HG03045 (cell line): ENCODE results near the gene SEC23B.
"Not testable (repeated sequence)": the region's sequence is repeated elsewhere in the genome, so short reads cannot be mapped to it uniquely, and the experiment has no call there.

ENCODE experiments used
- ATAC-seq: cut with Tn5 transposase; IDR thresholded peaks from one replicate; pipeline ENCODE4 v1.9.1; 2021; ENCODE audit warnings: mild to moderate bottlenecking, moderate library complexity; ENCODE audit not compliant: unreplicated experiment

The SEC23B gene

DNA sequence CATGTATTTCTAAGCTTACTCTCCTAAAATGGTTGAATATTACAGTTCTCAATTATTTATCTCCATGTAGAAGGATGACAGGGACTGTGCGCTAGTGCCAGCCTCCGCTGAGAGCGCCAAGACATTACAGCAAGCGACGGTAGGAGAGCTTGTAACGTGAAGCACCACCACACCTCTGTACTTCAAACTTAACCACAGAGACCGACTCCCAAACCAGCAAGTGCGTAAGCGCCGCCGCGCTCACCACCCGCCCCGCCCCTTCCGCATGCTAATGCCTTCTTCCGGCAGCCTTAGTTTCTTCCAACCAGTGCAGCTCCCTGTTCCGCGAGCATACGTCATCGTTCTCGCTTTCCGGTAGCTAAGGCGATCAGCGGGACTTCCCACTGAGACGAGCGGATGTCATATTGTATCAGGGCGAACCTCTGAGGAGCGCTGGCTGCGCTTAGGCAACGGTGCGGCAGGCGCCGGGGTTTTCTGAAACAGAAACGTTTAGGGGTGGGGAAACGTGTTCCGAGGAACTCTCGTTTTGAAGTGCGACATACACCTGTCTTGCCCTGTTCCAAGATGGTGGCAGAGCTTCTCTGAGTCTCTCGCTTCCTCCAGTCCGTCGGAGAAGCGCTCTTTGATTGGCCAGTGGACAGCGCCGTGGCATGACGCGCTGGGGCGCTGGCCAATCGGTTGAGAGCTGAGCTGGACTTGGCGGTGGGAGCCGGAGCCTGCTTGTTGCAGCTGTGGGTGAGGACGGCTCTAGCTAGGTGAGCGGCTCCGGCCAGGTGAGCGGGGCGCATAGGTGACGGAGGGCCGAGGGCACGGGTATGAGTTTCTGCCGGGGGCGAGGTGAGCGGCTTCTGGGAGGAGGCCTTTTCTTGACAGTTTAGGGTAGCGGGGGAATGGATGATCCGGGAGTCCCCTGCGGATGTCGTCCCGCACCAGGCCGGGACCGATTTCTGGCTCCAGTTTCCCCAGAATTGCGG lies at the start of gene SEC23B:
TSS of gene SEC23B (plus strand) at position 723 of the 974 bp plus-strand sequence. CDS start 2,896 bp downstream, outside the sequence.
- ATAC-seq, result peak; percentile 95

DNA sequence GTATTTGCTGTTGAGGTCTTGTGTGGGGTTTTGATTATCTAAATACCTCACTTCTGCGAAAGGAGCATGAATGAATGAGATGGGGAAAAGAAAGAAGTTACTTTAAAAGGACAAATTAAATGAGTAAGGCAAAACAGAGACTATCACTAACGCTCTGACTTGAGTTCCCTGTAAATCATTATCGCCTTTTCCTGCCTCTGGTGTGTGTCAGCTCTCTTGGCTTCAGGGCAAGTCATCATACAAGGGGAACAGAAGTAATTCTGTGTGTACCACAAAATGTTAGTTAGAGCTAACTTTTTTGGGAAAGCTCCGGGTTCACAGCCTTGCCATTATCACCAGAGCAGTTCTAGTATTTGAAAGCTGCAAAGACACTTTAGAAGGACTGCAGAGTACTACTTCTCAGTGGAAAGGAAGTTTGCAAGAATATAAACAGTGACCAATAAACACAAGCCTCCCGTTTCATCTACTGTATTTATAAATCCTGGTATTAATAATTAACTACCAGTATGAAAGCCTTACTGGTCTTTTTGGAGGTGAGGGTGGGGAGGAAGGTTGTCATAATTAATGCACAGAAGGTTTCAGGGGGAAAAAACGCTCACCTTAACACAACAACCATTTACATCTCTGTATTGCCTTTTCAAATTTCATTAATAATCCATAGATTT lies 42.1 kb upstream of the SEC23B start:
- ATAC-seq, result no peak

DNA sequence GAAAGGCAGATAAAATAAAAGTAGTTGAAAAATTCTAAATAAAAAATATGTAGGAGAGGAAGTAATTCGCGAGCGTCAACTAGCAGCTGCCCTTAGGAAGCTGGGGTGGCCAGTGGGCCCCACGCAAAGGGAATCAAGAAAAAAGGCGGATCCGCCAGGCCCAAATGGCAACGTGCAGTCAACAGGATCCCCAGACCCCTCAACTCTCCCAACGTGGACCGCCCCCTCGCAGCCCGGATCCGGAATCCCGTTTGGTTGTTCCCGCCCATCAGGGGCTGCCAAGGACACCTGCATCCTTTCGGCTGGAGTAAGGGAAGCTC lies 41.2 kb upstream of the SEC23B start:
- peak; percentile 27 for ATAC-seq

DNA sequence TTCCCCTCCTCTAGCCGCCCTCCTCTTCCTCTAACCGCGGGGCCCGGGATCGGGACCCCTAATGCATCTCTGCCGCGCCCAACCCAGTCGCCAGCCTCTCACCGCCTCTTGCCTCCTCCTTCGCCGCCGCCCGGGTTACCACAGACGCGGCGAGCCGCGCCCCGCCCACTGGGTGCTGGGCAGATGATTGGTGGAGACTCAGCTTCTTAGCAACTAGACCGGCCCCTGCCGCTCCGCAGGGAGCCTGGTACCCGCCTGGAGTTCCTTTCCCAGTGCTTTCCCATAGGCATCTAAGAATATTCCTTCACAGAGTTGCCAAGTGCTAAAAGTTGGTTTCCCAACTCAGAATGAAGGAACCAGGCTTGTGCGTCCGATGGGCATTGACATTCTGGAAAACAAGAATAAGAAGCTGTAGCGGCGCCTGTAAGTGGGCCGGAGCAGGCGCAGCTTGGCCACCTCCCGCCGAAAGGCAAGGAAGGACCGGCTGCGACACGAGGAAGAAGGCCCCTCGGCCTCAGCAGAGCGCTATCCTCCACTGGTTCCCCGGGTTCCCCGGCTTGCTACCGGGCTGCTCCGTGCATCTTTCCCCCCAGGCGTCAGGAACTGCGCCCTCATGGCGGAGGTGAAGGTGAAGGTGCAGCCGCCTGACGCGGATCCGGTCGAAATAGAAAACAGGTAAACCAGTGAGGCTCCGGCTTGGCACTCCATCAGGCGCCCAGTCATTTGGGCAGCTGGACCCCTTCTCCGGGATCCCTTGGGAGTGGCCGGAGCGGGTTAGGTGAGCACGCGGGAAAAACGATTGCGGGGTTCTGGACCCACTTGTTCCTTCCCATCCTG lies 40.6 kb upstream of the SEC23B start, which contains the start of the genes DZANK1 and POLR3F:
TSS of gene DZANK1 (minus strand) at position 137 of the 837 bp plus-strand sequence. CDS start 1,672 bp downstream, outside the sequence.
TSS of gene POLR3F (plus strand) at position 497 of the 837 bp plus-strand sequence. CDS start at position 614, 117 bp downstream.
- ATAC-seq, result peak; percentile 99

DNA sequence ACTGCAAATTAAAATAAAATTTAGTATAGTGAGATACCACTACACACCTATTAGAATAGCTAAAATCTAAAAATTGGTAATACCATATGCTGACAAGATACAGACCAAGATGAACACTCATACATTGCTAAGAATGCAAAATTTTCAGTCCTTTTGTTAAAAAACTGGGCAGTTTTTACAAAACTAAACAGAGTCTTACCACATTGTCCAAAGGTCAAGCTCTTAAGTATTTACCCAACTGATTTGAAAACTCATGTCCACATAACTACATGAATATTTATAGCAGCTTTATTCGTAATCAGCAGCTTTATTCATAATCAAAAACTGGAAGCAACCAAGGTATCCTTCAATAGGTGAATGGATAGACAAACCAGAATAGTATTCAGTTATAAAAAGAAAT lies 30.5 kb upstream of the SEC23B start:
- ATAC-seq, result no peak

DNA sequence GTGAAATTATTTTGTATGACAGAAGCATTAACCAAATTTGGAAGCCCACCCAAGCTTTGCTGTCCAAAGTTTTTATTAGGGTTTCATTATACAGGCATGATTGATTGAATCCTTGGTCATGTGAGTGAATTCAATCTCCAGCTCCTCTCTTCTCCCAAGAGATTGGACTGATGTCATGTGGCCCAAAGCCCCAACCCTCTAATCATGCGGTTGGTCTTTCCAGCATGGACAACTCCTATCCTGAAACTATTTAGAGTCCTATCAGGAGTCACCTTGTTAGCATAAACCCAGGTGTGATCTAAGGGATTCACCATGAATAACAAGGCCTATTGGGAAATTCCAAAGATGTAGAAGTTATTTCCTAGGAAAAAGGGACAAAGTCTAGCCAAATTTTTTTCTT lies 29.9 kb upstream of the SEC23B start:
- no peak for ATAC-seq

DNA sequence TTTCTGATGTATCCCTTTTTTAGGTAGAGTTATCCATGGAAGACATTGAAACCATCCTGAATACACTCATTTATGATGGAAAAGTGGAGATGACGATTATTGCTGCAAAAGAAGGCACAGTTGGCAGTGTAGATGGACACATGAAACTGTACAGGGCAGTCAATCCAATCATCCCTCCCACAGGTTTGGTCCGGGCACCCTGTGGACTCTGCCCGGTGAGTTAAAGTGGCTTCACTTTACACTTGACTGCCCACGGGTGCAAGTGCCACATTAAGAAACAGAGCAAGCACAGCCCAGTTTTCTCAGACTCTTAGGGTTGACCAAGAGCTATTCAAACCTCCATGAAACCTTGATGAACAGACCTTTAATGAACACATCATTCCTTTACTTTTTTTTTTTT lies 26.1 kb upstream of the SEC23B start:
- ATAC-seq, result no peak

DNA sequence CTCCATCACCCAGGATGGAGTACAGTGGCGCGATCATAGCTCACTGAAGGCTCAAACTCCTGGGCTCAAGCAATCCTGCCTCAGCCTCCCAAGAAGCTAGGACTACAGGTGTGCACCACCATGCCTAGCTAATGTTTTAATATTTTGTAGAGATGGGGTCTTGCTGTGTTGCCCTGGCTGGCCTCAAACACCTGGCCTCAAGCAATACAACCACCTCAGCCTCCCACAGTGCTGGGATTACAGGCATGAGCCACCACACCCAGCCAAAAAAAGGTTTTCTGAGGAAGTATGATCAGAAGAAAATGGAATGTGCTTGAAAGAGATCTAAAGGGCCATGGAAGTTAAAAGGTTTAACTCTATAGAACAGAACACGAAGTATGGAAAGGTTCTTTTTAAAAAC lies 19.4 kb upstream of the SEC23B start:
- no peak for ATAC-seq

DNA sequence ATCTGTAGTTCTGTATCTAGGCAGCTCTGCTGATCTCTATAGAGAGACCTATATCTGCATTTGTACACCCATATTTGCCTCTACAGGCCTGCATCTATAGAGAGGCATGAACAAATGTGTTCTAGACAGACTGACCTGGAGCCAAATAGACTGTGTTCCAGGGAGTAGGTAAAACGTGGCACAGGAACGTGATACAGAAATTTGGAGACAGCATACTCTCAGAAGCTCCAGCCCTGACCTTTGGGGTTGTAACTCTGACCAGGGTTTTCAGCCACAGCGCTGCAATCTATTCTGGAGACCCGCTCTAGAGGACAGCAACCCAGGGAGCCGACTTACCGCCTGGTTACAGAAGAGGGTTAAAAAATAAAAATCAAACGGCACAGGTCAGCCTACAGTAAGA lies 11.7 kb upstream of the SEC23B start:
- ATAC-seq, result no peak

DNA sequence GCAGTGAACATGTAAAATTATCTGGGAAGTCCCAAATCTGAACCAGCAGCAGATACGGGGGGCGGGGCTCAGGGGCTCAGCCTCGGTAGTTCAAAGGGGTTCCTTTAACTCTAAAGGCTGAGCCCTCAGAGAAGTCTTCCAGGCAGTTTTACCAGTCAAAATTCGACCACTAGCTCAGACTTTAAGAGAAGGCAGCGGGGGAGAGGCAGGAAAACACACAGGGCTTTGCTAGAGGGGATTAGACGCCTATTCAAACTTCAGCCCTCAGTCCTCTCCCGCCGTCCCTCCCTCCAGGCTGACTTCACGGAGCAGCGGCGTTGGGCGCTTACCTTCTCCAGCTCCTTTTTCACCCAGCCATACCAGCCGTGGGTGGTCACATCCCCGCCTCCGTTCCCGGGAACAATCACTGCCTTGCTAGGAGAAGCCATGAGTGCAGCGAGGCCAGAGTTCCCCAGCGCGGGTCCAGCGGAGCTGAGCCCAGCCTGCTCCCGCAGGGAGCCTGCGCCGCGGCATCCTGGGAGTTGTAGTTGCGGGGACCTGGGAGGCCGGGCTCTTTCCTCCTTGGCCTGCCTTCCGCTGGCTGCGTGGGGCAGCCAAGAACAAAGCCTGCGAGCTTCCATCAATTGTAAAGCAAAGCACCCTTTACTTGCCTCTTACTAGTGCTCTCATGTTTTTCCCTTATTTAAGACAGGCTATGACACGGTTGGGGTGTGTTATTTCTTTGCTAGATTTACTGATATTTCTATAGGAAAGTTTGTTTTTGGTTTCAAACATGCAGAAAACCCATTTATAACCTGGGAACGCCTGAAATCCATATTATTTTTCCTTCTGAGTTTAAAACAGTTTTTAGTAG lies 10.8 kb upstream of the SEC23B start, which contains the start of gene RBBP9:
TSS of gene RBBP9 (minus strand) at position 486 of the 853 bp plus-strand sequence. CDS start at position 428, 58 bp downstream.
- peak; percentile 100 for ATAC-seq

DNA sequence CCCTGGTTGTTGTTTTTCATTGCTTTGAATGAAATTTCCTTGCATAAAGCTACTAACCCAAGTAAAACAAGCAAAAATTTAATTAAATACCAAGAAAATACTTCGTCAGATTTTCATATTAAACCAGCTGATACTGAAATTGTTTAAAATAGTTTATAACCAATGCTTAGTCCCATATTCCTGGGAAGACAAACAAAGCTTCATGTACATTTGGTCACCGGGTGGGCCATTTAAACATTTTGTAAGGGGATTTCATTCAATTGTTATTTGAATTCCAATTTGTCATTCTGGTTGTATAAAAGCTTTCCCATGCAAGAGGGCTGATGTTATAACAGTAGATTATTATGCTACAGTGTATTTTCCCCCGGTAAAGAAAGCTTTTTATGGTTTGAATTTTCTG lies 10.1 kb upstream of the SEC23B start:
- no peak for ATAC-seq

DNA sequence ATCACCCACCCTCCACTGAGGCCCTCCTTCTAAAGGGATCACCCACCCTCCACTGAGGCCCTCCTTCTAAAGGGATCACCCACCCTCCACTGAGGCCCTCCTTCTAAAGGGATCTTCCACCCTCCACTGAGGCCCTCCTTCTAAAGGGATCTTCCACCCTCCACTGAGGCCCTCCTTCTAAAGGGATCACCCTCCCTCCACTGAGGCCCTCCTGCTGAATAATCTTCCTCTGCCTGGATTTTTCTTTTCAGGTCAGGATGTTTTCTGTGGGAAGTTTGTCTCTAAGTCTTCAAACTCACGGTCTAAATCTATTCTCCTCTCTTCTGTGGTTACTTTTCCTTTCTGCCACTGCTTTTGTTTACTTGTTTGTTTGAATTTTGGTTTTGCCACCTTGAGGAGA lies 6.1 kb upstream of the SEC23B start:
- ATAC-seq, result not testable (repeated sequence)

DNA sequence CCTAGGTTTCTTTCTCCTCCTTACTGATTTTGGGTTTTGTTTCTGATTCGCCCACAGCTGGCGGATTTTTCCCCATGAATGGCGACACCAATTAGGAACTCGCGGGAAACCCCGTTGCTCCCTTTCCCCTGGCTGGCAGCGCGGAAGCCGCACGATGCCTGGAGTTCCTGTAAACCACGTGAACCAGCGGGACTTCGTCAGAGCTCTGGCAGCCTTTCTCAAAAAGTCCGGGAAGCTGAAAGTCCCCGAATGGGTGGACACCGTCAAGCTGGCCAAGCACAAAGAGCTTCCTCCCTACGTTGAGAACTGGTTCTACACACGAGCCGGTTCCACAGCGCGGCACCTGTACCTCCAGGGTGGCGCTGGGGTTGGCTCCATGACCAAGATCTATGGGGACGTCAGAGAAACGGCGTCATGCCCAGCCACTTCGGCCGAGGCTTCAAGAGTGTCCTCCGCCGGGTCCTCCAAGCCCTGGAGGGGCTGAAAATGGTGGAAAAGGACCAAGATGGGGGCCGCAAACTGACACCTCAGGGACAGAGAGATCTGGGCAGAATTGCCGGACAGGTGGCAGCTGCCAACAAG lies 3.2 kb upstream of the SEC23B start:
- ATAC-seq, result no peak

DNA sequence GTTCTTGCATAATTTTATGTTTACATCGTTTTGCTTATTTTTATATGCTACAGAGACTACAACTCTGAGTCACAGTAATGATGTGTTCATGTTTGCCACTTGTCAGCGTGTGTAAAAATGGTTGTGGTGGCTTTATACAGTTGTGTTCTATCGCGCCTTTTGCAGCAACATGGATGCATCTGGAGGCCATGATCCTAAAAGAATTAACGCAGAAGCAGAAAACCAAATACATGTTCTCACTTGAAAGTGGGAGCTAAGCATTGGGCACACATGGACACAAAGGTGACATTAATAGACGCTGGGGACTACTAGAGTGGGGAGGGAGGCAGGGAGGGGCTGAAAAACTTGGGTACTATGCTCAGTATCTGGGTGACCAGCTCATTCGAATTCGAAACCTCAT lies 996 bp upstream of the SEC23B start:
- ATAC-seq, result no peak

DNA sequence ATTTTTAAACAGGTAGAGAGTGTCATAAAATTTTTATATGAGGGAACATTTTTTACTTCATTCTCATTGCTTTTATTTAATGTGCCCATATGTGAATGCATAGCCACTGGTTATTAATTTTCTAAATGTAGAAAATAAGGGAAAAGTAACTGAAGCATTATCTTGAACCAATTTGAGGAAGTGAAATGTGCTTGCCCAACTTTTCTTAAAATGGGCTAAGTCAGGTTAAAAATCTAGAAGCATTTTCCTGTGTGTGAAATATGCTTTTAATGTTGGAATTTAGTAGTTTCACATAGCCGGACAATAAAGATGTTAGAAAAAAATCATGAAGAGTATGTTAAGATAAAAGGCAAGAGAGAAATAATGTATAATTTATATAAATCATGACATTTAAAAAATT lies 3.8 kb downstream of the SEC23B start:
- ATAC-seq, result no peak

DNA sequence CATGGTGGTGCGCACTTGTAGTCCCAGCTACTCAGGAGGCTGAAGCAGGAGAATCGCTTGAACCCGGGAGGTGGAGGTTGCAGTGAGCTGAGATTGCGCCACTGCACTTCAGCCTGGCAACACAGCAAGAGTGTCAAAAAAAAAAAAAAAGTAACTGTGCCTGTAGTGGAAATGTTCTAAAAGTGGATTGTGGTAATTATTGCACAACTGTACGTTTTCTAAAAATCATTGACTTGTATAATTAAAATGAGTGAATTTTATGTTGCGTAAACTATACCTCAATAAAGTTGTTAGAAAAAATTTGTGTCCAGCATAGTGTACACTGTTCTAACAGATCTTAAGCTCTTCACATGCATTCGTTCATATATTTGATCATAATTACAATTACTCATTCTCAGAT lies 5.5 kb downstream of the SEC23B start:
- ATAC-seq, result no peak

DNA sequence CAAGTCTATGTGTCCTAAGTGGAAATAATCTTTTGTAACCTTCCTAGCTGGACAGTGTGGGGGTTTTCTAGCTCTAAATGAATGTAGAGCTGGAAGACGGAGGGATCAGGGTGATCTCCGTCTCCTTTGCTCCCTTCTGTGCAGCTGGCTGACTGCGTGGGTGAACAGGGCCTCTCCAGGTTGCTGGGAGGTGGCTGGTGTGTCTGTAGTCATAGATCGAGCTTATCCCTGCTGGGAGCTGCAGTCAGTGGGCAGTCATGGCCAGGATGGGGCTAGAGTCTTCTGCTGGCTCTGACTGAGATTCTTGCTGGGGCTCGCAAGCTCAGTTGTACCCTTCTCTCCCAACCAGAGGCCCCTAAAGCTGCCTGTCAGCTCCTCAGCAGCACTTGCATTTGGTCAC lies 6.4 kb downstream of the SEC23B start:
- ATAC-seq, result no peak

DNA sequence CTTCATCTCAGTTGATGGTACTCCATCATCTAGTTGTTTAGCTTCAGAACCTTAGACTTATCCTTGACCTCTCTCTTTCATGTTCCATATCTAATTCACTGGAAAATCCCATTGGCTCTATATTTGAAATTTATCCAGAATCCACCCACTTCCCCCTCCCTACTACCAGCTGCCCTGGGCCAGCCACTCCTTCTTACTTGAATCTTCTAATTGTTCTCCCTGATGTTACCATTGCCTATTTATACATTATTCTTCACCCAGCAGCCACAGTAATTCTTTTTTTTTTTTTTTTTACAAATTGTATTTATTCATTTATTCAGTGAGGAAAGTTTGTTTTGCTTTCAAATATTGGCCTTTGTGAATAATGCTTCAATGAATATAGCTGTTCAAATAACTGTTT lies 8.2 kb downstream of the SEC23B start:
- ATAC-seq, result no peak

DNA sequence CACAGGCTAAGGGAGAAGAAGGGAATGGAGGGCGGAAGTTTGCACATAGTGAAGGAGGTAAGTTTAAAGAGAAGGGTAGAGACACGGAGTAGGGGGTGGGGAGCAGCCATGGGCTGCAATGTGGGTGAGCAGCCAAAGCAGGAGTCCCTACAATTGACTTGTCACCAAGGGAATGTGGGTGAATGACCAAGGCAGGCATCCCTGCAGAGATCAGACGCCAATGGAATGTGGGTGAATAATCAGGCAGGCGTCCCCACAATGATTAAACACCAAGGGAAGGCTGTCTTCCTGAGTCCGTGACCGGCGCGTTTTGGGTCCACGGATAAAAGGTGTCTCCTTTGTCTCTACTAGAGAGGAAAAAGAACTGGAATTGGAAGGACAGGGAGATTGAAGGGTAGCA lies 14.3 kb downstream of the SEC23B start:
- ATAC-seq, result not testable (repeated sequence)

DNA sequence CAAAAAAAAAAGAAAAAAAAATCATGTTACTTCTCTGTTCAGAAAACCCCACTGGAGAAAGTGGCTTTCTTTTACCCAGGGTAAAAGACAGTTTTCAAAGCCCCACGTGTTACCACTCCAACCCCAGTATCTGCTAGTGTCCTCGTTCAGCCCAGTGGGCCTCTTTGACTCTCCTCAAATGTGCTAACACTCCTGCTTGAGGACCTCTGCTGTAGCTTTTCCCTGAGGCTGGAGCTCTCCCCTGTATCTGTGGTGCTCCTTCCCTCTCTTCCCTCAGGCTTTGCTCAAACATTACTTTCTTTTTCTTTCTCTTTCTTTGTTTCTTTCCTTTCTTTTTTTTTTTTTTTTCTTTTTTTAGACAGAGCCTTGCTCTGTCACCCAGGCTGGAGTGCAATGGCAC lies 15.3 kb downstream of the SEC23B start:
- ATAC-seq, result no peak
